Measurements from ENCODE around the gene BRCA2.

BRCA2 gene, protein sequence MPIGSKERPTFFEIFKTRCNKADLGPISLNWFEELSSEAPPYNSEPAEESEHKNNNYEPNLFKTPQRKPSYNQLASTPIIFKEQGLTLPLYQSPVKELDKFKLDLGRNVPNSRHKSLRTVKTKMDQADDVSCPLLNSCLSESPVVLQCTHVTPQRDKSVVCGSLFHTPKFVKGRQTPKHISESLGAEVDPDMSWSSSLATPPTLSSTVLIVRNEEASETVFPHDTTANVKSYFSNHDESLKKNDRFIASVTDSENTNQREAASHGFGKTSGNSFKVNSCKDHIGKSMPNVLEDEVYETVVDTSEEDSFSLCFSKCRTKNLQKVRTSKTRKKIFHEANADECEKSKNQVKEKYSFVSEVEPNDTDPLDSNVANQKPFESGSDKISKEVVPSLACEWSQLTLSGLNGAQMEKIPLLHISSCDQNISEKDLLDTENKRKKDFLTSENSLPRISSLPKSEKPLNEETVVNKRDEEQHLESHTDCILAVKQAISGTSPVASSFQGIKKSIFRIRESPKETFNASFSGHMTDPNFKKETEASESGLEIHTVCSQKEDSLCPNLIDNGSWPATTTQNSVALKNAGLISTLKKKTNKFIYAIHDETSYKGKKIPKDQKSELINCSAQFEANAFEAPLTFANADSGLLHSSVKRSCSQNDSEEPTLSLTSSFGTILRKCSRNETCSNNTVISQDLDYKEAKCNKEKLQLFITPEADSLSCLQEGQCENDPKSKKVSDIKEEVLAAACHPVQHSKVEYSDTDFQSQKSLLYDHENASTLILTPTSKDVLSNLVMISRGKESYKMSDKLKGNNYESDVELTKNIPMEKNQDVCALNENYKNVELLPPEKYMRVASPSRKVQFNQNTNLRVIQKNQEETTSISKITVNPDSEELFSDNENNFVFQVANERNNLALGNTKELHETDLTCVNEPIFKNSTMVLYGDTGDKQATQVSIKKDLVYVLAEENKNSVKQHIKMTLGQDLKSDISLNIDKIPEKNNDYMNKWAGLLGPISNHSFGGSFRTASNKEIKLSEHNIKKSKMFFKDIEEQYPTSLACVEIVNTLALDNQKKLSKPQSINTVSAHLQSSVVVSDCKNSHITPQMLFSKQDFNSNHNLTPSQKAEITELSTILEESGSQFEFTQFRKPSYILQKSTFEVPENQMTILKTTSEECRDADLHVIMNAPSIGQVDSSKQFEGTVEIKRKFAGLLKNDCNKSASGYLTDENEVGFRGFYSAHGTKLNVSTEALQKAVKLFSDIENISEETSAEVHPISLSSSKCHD (N-terminal part only)

DNA sequence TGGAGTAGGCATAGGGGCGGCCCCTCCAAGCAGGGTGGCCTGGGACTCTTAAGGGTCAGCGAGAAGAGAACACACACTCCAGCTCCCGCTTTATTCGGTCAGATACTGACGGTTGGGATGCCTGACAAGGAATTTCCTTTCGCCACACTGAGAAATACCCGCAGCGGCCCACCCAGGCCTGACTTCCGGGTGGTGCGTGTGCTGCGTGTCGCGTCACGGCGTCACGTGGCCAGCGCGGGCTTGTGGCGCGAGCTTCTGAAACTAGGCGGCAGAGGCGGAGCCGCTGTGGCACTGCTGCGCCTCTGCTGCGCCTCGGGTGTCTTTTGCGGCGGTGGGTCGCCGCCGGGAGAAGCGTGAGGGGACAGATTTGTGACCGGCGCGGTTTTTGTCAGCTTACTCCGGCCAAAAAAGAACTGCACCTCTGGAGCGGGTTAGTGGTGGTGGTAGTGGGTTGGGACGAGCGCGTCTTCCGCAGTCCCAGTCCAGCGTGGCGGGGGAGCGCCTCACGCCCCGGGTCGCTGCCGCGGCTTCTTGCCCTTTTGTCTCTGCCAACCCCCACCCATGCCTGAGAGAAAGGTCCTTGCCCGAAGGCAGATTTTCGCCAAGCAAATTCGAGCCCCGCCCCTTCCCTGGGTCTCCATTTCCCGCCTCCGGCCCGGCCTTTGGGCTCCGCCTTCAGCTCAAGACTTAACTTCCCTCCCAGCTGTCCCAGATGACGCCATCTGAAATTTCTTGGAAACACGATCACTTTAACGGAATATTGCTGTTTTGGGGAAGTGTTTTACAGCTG, at the start of gene BRCA2, which contains the start of gene ZAR1L:
Gene BRCA2, plus strand, starts transcription at position 271 of the 790 bp plus-strand sequence. CDS start 953 bp downstream, outside the sequence.
Gene ZAR1L, minus strand, starts transcription at position 126 of the 790 bp plus-strand sequence. CDS start 3,438 bp downstream, outside the sequence.
- peak; percentile 60 to 73 (median 73) for DNase-seq (ENCODE audit: low read depth in 2 of 3, low spot score in 2 of 3)

DNA sequence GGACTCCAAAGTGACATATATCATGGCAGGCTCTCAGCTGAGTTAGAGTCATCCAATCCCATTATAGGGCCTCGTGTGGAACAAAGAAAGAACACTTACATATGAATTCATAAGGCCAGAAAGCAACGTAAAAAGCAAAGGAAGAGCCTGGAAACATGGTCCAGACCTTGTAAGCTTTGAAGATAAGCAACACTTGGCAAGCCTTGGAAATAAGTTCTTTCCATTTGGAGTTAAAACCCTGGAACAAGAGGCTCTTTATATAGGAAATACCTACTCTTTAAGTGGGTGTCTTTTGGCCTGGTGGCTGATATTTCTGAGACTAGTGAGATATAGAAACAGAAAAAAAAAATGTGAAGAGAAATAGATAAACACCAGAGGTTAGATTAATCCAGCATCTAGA, 49.6 kb upstream of the BRCA2 start:
- DNase-seq (ENCODE audit: low read depth in 2 of 3, low spot score in 2 of 3), result no peak

- no peak for DNase-seq (ENCODE audit: low read depth in 2 of 3, low spot score in 2 of 3)
Observed at GRCh38 chr13:32266130-32266529, 49.2 kb upstream of the BRCA2 start.

GRCh38 chr13:32267836-32268439, 47.4 kb upstream of the BRCA2 start:
- peak in 1 of 3 experiments; percentile 25 for DNase-seq (ENCODE audit: low read depth in 2 of 3, low spot score in 2 of 3)

GRCh38 chr13:32272021-32272683, 43.2 kb upstream of the BRCA2 start:
- DNase-seq (ENCODE audit: low read depth in 2 of 3, low spot score in 2 of 3), result no peak

GRCh38 chr13:32277839-32278238, 37.5 kb upstream of the BRCA2 start:
- no peak for DNase-seq (ENCODE audit: low read depth in 2 of 3, low spot score in 2 of 3)

- no peak for DNase-seq (ENCODE audit: low read depth in 2 of 3, low spot score in 2 of 3)
Observed at GRCh38 chr13:32278426-32278825, 36.9 kb upstream of the BRCA2 start.

DNA sequence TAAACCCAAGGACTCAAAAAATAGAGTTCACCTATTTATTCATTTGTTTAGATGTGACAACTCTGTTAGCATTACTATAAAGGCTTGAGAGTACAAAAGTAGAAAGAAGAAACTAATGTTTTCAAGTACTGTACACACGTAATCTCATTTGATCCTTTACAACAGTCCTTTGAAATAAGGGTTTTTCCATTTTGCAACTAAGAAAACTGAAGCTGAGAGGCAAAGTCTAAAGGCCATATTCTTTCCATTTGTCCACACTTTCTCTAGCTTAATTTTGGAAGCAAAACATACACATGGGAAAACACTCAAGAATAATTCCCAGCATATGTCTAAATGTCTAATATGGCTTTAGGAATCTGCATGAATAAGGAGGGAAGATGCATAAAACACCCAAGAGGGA, 34.2 kb upstream of the BRCA2 start:
- DNase-seq (ENCODE audit: low read depth in 2 of 3, low spot score in 2 of 3), result no peak

DNA sequence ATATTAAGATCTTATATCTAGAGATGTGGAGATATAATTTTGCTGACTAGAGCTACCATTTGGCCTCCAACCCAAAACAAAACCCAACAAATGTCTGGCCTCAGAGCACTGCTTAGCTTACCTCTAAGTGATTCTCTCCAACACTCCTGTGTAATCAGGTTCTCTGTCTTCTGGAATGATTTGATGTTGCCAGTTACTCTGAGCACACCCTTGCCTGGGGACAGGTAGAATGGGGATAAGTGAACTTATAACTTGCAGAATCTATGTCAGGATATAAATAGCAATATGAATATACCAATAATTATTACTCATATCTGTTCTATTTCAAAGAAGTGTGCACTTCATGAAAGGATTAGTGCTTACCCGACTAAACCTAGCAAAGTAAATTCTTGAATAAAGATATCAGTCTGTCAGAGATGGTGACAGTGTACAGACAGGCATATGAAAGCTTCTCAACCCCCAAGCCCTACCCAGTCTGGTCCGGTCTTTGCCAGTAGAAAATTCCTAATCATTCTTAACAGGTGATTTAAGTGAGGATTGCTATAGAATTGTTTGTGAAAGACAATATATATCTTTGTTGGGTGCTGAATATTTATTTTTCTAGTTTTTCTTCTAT, 33.1 kb upstream of the BRCA2 start:
- no peak for DNase-seq (ENCODE audit: low read depth in 2 of 3, low spot score in 2 of 3)

- DNase-seq (ENCODE audit: low read depth in 2 of 3, low spot score in 2 of 3), result no peak
Observed at GRCh38 chr13:32284927-32285632, 30.2 kb upstream of the BRCA2 start.

GRCh38 chr13:32285633-32285965, 29.7 kb upstream of the BRCA2 start:
- no peak for DNase-seq (ENCODE audit: low read depth in 2 of 3, low spot score in 2 of 3)

DNA sequence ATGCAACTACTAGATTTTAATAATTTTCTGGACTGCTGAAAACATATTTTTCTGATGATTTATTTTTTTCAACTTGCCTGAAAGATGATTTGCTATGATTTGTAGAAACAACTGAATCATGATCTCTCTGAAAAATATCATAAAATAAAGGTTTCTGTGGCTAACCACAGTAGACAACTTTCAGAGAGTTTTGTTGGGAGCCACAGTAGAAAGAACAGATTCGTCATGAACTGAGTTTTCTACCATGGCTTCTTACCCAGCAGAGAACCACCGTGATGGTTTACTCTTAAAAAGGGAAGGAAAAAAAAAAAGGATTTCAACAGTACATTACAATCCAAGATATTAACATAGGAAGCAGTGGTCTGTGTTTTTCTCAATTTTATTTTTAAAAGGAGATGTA, 18.1 kb upstream of the BRCA2 start:
- DNase-seq (ENCODE audit: low read depth in 2 of 3, low spot score in 2 of 3), result no peak

DNA sequence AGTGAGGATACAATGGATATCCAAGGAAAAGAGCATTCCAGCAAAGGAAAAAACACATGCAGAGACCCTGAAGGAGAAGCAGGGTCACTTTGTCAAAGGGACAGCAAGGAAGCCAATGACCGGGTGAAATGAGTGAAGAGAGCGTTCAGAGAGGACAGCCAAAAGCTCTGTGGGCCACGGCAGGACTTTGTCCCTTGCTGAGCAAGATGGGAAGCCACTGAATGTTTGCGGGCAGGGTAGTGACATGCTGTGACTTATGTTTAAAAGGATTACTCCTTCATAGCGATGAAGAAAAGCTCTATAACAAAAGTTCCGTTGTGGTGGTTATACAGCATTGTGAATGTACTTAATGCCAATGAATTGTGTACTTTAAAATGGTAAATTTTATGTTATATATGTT, 16.6 kb upstream of the BRCA2 start:
- DNase-seq (ENCODE audit: low read depth in 2 of 3, low spot score in 2 of 3), result no peak

- no peak for DNase-seq (ENCODE audit: low read depth in 2 of 3, low spot score in 2 of 3)
Observed at GRCh38 chr13:32299893-32300292, 15.4 kb upstream of the BRCA2 start.

DNA sequence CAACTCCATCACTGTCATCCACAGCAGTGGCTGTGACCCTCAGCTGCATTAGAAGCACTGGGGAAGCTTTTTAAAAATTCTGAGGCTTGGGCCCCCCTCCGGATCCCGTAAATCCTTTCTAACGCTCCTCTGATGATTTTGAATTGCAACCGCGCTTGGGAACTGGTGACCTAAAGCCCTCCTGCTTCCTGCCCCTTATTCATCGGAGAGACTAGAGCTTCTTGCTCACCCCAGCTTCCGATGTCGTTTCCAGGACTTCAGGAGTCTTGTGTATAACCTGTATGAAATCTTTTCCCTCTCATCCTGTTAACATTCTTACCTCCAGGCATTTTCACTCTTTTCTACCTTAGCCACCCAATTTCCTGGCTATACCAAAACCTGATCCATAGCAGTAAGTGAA, 14.9 kb upstream of the BRCA2 start:
- DNase-seq (ENCODE audit: low read depth in 2 of 3, low spot score in 2 of 3), result no peak

- DNase-seq (ENCODE audit: low read depth in 2 of 3, low spot score in 2 of 3), result no peak
Observed at GRCh38 chr13:32300920-32301319, 14.4 kb upstream of the BRCA2 start.

GRCh38 chr13:32302461-32302860, 12.8 kb upstream of the BRCA2 start:
- no peak for DNase-seq (ENCODE audit: low read depth in 2 of 3, low spot score in 2 of 3)

DNA sequence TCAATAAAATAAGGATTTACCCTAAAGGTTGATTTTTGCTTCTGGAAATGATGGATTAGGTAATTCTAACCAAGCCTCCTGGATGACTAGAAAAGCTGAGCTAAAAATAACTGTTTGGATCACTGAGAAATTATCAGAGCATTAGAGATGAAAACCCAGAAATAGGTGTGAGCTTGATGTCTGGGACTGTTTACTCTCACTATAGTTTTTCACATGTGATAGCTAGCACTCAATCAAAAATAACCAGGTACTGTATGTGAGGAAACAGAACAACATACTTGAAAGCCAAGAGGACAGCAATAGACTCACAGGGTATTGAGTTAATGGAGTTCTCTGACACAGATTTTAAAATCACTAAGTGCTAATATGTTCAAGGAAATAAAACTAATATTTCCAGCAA, 9.7 kb upstream of the BRCA2 start:
- no peak for DNase-seq (ENCODE audit: low read depth in 2 of 3, low spot score in 2 of 3)
